ENCODE results near the gene SLC46A1. TPM values are rescaled to one million over a fixed set of nuclear protein-coding genes. Genes with fewer than 3 reads are reported as not detected.

Gene SLC46A1
- total RNA-seq, 4 donors from 2014 or later = 4.6 to 9.6 (median 7.4) TPM

DNA sequence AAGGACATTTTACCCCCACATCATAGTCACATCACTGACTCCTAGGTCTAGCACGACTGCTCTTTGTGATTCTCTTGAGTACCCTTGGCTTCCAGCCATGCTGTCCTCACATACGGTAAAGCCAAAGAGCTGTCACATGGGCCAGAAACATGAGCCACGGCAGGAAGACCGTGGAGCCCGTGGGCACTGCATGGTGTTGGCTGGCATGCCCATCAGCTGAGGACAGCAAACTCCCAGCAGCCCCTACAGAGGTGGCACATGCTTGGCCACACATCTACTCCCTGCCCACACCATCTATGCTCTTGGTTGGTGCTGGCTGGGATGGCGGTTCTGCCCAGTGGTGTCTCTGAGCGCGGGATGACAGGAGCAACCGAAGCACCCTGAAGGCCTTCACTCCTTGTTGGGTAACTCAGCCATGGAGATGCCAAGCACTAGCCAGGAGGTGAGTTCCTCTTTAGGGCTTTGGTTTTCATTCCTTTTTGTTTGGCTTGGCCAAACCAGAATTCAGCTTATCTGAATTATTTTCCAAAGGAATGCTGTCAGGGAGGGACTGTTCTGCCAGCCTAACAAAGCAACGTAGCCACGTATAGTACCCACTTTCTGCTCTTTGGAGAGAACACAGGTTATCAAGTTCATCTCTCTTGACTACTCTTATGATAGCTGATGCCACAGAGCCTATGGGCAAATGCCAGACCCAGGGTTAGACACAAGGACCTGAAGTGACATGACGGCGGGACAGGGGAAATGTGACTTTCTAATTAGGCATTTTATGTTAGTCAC, 60.4 kb downstream of the SLC46A1 start:
- no peak overlapping the region for H3K4me3 ChIP-seq
- DNase-seq (ENCODE audit: extremely low spot score) = no peak
- peaks cover 9 to 17% (median 12%) of the 10 kb centered on the region in 4 donors for H3K4me1 ChIP-seq
- H3K27ac ChIP-seq (replicated peaks in 1 of 4) = no peak overlapping the region
- H3K9me3 ChIP-seq = no peaks in the 10 kb centered on the region
- TF ChIP-seq EP300 (IDR thresholded peaks at IDR 0.05) = no peak
- no peak for TF ChIP-seq POLR2AphosphoS5 (IDR thresholded peaks at IDR 0.05)
- TF ChIP-seq POLR2A (IDR thresholded peaks at IDR 0.05; ENCODE audit: low read depth) = no peak
- TF ChIP-seq, protein P1, sequence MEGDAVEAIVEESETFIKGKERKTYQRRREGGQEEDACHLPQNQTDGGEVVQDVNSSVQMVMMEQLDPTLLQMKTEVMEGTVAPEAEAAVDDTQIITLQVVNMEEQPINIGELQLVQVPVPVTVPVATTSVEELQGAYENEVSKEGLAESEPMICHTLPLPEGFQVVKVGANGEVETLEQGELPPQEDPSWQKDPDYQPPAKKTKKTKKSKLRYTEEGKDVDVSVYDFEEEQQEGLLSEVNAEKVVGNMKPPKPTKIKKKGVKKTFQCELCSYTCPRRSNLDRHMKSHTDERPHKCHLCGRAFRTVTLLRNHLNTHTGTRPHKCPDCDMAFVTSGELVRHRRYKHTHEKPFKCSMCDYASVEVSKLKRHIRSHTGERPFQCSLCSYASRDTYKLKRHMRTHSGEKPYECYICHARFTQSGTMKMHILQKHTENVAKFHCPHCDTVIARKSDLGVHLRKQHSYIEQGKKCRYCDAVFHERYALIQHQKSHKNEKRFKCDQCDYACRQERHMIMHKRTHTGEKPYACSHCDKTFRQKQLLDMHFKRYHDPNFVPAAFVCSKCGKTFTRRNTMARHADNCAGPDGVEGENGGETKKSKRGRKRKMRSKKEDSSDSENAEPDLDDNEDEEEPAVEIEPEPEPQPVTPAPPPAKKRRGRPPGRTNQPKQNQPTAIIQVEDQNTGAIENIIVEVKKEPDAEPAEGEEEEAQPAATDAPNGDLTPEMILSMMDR (IDR thresholded peaks at IDR 0.05) = no peak
- no peaks in the 10 kb centered on the region for H3K27me3 ChIP-seq
- 81% methylated on average over 9 of the region's 13 CpGs for WGBS
- intact Hi-C loops (cut with DNase I) = no loop called here
- H3K36me3 ChIP-seq = peaks cover 60 to 100% (median 98%) of the 10 kb centered on the region in 4 donors

Other genes starting within 250 kb of the SLC46A1 start
- gene TMEM97, start 87.0 kb downstream of the SLC46A1 start, total RNA-seq = 10 to 100 TPM in 3 of 4 donors, 1 to 10 TPM in 1; 5.8 to 10.8 (median 10.1) TPM
- gene IFT20, start 70.7 kb downstream of the SLC46A1 start, total RNA-seq = 10 to 100 TPM; 41.3 to 63.5 (median 47.0) TPM
- 10 to 100 TPM; 23.7 to 43.8 (median 34.8) TPM for gene TNFAIP1, start 70.5 kb downstream of the SLC46A1 start, total RNA-seq
- 10 to 100 TPM; 67.7 to 97.5 (median 81.4) TPM for gene POLDIP2, start 48.7 kb downstream of the SLC46A1 start, total RNA-seq
- gene SEBOX, start 41.0 kb downstream of the SLC46A1 start, total RNA-seq = not detected
- gene VTN, start 35.9 kb downstream of the SLC46A1 start, total RNA-seq = 1 to 10 TPM in 1 of 4 donors, under 1 TPM in 3; under 0.01 to 1.3 (median 0.58) TPM
- 10 to 100 TPM in 3 of 4 donors, 1 to 10 TPM in 1; 8.3 to 24.9 (median 13.8) TPM for gene SARM1, start 34.5 kb downstream of the SLC46A1 start, total RNA-seq
- gene SLC13A2, start 67.4 kb upstream of the SLC46A1 start, total RNA-seq = not detected
- gene FOXN1, start 100.1 kb upstream of the SLC46A1 start, total RNA-seq = not detected
- 10 to 100 TPM; 16.1 to 36.3 (median 23.2) TPM for gene UNC119, start 146.4 kb upstream of the SLC46A1 start, total RNA-seq
- gene PIGS, start 165.3 kb upstream of the SLC46A1 start, total RNA-seq = 10 to 100 TPM; 41.9 to 55.5 (median 47.2) TPM
- gene ALDOC, start 170.7 kb upstream of the SLC46A1 start, total RNA-seq = 10 to 100 TPM; 21.6 to 49.5 (median 27.5) TPM
- gene SPAG5, start 192.8 kb upstream of the SLC46A1 start, total RNA-seq = 1 to 10 TPM in 1 of 4 donors, under 1 TPM in 3; 0.83 to 1.7 (median 0.97) TPM
- gene RSKR, start 208.0 kb upstream of the SLC46A1 start, total RNA-seq = 1 to 10 TPM; 2.3 to 4.2 (median 4.1) TPM
- 100 to 1,000 TPM in 2 of 4 donors, 10 to 100 TPM in 2; 90.0 to 127 (median 98.2) TPM for gene BLTP2, start 238.9 kb upstream of the SLC46A1 start, total RNA-seq

All from esophagus muscularis mucosa (tissue), 4 donors.